Lung (tissue), 12 donors: ENCODE data around the gene PLAAT4. TPM values are rescaled to one million over a fixed set of nuclear protein-coding genes. Genes with fewer than 3 reads are reported as not detected.

Source experiments
- ATAC-seq: fragments of 200-7000 bp; cut with Tn5 transposase; one replicate; pipeline ENCODE4 v1.9.1; 2020; ENCODE audit warnings: moderate number of reproducible peaks; ENCODE audit not compliant: insufficient read depth, low FRiP score
- DNase-seq, 3 donors: peaks; one replicate each; pipeline ENCODE4 v3.0.0-alpha.2; 2013 to 2017
- H3K27ac ChIP-seq, 2 donors: one replicate each; pipeline ENCODE4 v1.5.1; 2013; ENCODE audit warnings: mild to moderate bottlenecking in 2 of 2, moderate library complexity in 2 of 2, control low read depth in 1 of 2, inconsistent platforms in 1 of 2, low read depth in 1 of 2, low read length in 1 of 2
- H3K27me3 ChIP-seq, 3 donors: one replicate each; pipeline ENCODE4 v1.5.1; 2013; ENCODE audit warnings: low read length in 2 of 3; ENCODE audit not compliant: control insufficient read depth in 3 of 3, insufficient read depth in 3 of 3
- H3K36me3 ChIP-seq, 4 donors: one replicate each; pipeline ENCODE4 v1.5.1; 2013; ENCODE audit warnings: low read length in 4 of 4, mild to moderate bottlenecking in 1 of 4, moderate library complexity in 1 of 4; ENCODE audit not compliant: control insufficient read depth in 4 of 4, insufficient read depth in 4 of 4
- H3K4me1 ChIP-seq, 5 donors: one replicate each; pipeline ENCODE4 v1.5.1; 2013; ENCODE audit warnings: low read length in 5 of 5, mild to moderate bottlenecking in 2 of 5, moderate library complexity in 1 of 5; ENCODE audit not compliant: control insufficient read depth in 5 of 5, insufficient read depth in 5 of 5
- H3K4me3 ChIP-seq: one replicate; pipeline ENCODE4 v1.5.1; 2013; ENCODE audit warnings: mild to moderate bottlenecking, control low read depth, moderate library complexity
- H3K9ac ChIP-seq, 2 donors: one replicate each; pipeline ENCODE4 v1.5.1; 2013; ENCODE audit warnings: low read length in 2 of 2, control low read depth in 1 of 2; ENCODE audit not compliant: insufficient read depth in 1 of 2
- H3K9me3 ChIP-seq, 4 donors: one replicate each; pipeline ENCODE4 v1.5.1; 2013; ENCODE audit warnings: low read length in 3 of 4, mild to moderate bottlenecking in 1 of 4, moderate library complexity in 1 of 4; ENCODE audit not compliant: control insufficient read depth in 4 of 4, insufficient read depth in 3 of 4
- WGBS, 2 donors: extraction: QIAGEN DNeasy Blood & Tissue Kit; methylation state at CpG; one replicate each; pipeline ENCODE4 v1.1.7; 2013; 5-methylcytosine and 5-hydroxymethylcytosine counted together
- polyA plus RNA-seq, 2 donors: library from polyadenylated mRNA; stranded (reverse); fragments of 200-250 nt; gene quantifications; one replicate each; pipeline ENCODE4 v1.2.1, GENCODE V29; 2013
- total RNA-seq, 2 donors: library from RNA; depleted of rRNA in 1 of 2; stranded (reverse); fragments of >200 nt in 1 of 2; gene quantifications; one replicate each; pipeline ENCODE4 v1.2.1, GENCODE V29; 2014 to 2021
- TF ChIP-seq, protein P1 (sequence below): IDR thresholded peaks from 2 replicates; pipeline ENCODE4 v1.5.1; 2012; ENCODE audit warnings: mild to moderate bottlenecking; ENCODE audit errors: control extremely low read depth, extremely low read depth
- donor health status: control.
- donor health status: control.
- donor health status: Bipolar disorder and iron deficiency.
- donor health status: healthy.
- donor health status: DM: yes; HTN: yes; CAD: no.

PLAAT4 gene
- total and polyA plus RNA-seq, 4 donors, result 49.7 to 336 (median 148) TPM

DNA sequence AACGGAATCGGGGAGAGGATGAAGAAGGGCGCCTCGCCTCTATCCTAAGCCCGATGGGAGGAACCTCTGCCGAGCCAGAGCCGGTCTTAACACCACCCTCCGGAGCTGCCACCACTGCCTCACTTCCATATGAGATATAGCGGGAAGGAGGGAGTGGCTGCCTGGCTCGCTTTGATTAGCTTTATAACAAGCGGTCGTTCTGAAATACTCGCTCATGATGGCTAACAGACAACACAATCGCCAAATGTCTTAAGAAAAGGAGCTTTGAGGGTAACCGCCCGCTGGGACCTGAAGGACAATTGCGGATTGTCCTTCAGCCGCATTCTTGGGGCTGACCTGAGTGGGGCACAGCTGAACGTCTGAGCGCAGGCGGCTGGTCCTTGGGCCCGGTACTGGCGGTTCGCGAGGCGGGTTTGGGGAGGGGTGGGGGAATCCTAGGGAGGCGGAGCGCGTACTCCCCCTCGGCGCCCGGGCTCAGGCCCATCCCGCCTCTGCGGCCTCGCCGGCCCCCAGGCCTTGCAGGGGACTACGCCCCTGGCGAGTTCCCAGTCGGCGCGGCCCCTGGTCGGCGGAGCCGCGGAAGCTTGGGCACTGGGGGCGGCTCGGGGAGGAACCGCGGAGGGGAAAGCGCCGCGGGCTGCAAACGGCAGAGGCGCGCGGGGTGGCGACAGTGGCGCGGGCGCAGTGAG is 45.9 kb upstream of the PLAAT4 start, which contains the start of gene PLAAT5:
TSS of gene PLAAT5 (minus strand) at position 617 of the 689 bp plus-strand sequence. CDS start at position 484, 133 bp downstream.
- DNase-seq, result peak; percentile 49 to 67 (median 51)
- peaks cover 0 to 18% (median 0%) of the 10 kb centered on the region in 3 donors for H3K27me3 ChIP-seq
- WGBS, 2 donors, result 11 to 12% methylated on average over 59 to 60 of the region's 60 CpGs
- peak within 1 kb of the TSS in 1 of 2 donors; percentile 72 for H3K9ac ChIP-seq
- ATAC-seq, result peak; percentile 68
- TF ChIP-seq, protein P1, sequence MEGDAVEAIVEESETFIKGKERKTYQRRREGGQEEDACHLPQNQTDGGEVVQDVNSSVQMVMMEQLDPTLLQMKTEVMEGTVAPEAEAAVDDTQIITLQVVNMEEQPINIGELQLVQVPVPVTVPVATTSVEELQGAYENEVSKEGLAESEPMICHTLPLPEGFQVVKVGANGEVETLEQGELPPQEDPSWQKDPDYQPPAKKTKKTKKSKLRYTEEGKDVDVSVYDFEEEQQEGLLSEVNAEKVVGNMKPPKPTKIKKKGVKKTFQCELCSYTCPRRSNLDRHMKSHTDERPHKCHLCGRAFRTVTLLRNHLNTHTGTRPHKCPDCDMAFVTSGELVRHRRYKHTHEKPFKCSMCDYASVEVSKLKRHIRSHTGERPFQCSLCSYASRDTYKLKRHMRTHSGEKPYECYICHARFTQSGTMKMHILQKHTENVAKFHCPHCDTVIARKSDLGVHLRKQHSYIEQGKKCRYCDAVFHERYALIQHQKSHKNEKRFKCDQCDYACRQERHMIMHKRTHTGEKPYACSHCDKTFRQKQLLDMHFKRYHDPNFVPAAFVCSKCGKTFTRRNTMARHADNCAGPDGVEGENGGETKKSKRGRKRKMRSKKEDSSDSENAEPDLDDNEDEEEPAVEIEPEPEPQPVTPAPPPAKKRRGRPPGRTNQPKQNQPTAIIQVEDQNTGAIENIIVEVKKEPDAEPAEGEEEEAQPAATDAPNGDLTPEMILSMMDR, result no peak
- H3K36me3 ChIP-seq, result no peaks in the 10 kb centered on the region
- H3K4me3 ChIP-seq, result peak within 1 kb of the TSS; percentile 52
- no peaks in the 10 kb centered on the region for H3K9me3 ChIP-seq
- H3K4me1 ChIP-seq, result peaks cover 0 to 10% (median 6%) of the 10 kb centered on the region in 5 donors
- H3K27ac ChIP-seq, result peak within 1 kb of the TSS in 1 of 2 donors; percentile 84

DNA sequence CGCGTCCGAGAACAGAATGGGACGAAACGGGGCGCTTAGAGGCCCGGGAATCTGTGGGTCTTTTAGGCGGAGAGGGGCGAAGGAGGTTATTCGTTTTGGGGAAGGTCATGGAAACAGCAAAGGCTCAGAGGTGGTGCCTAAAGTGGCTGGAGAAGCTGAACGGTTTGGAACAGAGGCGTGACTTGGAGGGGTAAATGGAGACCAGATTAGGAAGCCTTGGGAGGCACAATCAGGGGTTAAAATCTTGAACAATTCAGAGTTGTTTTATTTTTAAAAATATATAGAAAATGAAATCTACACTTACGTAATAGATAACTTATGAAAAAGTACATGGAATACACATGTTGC is 45.4 kb upstream of the PLAAT4 start:
- no peak for ATAC-seq
- Histone ChIP-seq H3K27ac (peak overlapping the region in 1 of 2 donors; percentile 84), H3K4me3 (peak overlapping the region; percentile 52), H3K9me3 (no peaks in the 10 kb centered on the region), H3K27me3 (peaks cover 0 to 18% (median 0%) of the 10 kb centered on the region in 3 donors), H3K36me3 (no peaks in the 10 kb centered on the region), H3K9ac (peak overlapping the region in 1 of 2 donors; percentile 72), H3K4me1 (peaks cover 0 to 10% (median 6%) of the 10 kb centered on the region in 5 donors)
- no peak for DNase-seq
- TF ChIP-seq, protein P1, result no peak
- WGBS, 2 donors, result 2% methylated on average over 13 of the region's 13 CpGs

DNA sequence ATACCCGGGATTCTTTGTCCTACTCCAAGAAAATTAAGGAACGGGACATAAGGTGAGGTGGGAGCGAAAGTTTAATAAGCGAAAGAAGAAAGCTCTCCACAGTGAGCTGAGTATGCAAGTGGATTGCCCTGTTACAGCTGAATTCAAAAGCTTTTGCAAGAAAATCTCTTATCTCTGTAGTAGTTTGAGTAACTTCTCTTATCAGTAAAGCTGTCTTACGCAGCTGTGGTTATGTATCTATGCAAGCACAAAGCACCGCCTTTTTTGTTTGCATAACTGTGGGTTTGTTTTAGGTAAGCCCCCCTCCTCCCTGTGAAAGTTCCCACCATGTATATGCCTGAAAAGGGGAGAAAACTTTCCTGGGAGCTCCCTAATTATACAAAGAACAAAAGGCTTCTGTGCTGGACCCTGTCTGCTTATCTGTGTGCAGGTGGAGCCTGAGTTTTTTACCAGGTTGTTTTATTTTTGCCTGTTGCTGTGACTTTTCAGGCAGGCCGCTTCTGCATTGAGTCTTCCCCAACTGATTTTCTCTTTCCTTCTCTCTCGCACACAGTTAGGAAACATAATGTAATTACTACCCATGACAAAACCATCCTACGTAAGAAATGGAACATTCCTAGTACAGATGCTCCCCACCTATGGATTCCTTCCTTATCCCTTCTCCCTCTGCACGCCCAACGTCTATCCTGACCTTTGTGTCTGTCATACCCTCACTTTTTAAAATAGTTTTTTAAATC is 44.8 kb upstream of the PLAAT4 start:
- no peaks in the 10 kb centered on the region for H3K9me3 ChIP-seq
- ATAC-seq, result no peak
- peaks cover 0 to 10% (median 6%) of the 10 kb centered on the region in 5 donors for H3K4me1 ChIP-seq
- H3K36me3 ChIP-seq, result no peaks in the 10 kb centered on the region
- DNase-seq, result peak in 2 of 3 donors; percentile 30 to 50
- H3K4me3 ChIP-seq, result no peak overlapping the region
- TF ChIP-seq, protein P1, result no peak
- peak overlapping the region in 1 of 2 donors; percentile 72 for H3K9ac ChIP-seq
- 29 to 45% methylated on average over 11 of the region's 11 CpGs for WGBS, 2 donors
- no peak overlapping the region for H3K27ac ChIP-seq
- H3K27me3 ChIP-seq, result peaks cover 0 to 18% (median 0%) of the 10 kb centered on the region in 3 donors
